ENCODE data around the gene KCTD16.

Gene KCTD16

DNA sequence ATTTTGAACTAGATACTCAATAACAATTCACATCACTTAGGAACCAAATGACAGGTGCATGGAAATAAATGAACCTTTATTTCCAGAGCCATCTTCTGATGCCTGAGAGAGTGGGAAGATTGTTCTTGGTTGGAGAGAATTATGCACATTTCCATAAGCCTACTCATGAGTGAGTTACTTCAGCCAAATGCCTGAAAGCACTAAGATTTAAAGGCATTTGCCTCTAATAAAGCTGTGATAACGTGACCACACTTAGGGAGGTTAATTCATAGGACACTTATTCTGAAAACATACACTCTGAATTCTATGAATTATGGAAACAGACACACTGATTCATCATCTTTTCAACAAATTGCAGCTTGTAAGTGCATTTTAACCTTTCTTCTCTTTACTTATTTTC, 40.0 kb downstream of the KCTD16 start:
- no peak for DNase-seq

GRCh38 chr5:144219869-144220268, 49.2 kb downstream of the KCTD16 start:
- no peak for DNase-seq

DNA sequence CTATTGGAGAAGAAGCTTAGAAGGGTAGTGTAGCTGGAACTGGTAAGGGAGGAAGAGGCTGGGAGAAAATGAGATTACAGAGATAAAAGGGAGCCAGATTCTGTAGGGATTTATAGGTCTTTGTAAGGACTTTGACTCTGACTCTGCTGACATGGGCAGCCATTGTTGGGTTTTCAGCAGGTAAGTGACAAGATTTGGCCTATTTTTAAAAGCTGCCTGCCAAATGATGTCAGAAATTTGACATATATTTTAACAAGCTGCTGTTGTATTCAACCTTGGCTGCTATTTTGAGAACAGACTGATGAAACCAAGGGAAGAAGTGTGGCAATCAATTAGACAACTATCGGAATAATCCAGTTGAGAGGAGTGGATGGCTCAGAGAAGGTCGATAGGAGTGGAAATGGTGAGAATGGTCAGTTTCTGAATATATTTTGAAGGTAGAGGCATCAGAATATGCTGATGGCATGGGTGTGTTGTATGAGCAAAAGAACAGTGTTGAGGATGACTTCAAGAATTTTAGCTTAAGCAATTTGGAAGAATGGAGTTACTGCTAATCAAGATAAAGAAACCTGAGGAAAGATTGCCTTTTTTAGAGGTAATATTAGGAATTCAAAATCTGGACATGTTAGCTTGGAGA, 56.8 kb downstream of the KCTD16 start:
- no peak for DNase-seq

DNA sequence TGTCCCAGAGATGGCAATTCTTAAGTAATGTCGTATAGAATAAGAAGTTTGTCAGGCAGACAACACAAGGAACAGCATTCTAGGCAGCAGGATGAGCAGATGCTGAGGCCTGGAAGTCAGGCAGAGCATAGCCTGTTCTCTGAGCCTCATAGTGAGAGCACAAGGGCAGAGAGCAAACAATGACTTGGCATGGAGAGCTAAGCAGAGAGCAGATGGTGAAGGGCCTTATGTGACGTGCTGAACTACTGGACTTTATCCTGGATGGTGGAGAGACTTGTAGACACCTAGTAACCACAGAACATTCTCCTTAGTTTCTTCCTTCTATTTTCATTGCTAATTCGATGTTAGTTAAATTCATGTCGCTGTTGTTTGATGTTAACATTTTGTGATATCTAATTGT, 60.1 kb downstream of the KCTD16 start:
- no peak for DNase-seq

DNA sequence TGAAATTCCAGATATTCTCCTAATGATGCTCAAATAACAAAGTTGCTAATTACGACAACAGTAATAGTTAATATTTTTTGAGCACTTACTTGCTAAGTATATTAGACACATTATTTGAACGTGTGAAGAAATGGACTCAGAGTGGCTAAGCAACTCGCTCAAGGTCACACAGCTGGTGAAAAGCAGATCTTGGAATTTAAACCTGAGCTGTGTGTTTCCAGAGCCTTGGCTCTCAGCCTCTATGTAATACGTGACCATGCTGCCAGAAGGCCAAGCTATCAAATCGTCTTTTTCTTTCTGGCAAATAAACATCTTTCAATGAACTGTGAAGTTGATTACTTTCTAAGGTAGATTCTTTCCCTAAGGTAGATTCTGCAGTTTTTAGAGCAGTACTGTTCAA, 61.6 kb downstream of the KCTD16 start:
- no peak for DNase-seq

- no peak for DNase-seq
Observed at GRCh38 chr5:144236499-144236898, 65.8 kb downstream of the KCTD16 start.

DNA sequence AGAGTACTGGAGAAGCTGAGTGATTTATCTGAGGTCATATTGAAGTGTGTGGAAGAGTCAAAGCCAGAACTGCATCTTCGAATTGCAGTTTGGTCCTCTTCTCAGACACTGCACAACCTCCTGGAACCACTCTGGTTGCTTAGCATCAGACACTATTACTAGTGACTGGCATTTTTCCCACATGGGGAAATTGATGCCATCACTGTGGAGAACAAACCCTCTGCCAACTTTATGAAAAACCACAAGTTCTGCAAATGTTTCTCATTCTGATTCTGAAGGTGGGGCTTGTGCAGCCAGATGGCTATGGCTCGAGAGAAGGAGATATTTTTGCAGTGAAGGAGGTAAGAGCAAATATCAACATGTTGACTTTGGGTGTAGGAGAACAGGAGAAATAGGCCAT, 67.2 kb downstream of the KCTD16 start:
- peak; percentile 19 for DNase-seq

GRCh38 chr5:144247131-144247530, 76.5 kb downstream of the KCTD16 start:
- DNase-seq, result no peak

- no peak for DNase-seq
Observed at GRCh38 chr5:144248015-144248414, 77.3 kb downstream of the KCTD16 start.

DNA sequence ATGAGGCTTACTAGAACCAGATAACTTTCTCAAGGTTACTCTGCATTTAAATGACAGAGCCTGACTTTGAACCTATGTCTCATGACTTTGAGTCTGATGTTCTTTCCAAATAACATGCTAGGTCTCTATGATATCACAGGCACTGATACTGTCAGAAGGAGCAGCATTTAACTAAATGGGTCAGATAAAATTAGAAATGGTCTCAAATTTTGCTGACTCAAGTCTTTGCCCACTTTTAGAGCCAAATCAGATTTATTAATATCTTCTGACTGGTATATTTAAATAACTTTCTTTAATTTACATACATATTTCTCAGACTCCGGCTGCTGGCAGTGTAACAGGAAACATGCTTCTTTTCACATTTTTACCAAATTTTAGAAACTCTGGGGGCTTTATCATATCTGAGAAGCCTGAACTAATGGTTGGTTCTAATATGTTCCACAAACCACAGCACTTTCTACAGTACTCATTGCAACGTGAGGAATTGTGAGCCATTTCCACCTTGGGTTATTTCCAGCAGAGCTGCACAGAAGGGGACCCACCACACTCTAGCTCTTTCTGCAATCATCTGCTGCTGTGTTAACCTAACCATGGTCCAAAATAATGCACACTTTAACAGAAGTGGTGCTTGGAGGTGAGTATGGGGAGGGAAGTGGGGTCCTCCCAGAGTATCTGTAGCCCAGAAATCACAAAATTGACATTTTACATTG, 79.2 kb downstream of the KCTD16 start:
- no peak for DNase-seq

GRCh38 chr5:144254552-144254951, 83.9 kb downstream of the KCTD16 start:
- no peak for DNase-seq

- no peak for DNase-seq
Observed at GRCh38 chr5:144260121-144260520, 89.4 kb downstream of the KCTD16 start.

GRCh38 chr5:144265643-144266247, 95.1 kb downstream of the KCTD16 start:
- DNase-seq, result no peak

DNA sequence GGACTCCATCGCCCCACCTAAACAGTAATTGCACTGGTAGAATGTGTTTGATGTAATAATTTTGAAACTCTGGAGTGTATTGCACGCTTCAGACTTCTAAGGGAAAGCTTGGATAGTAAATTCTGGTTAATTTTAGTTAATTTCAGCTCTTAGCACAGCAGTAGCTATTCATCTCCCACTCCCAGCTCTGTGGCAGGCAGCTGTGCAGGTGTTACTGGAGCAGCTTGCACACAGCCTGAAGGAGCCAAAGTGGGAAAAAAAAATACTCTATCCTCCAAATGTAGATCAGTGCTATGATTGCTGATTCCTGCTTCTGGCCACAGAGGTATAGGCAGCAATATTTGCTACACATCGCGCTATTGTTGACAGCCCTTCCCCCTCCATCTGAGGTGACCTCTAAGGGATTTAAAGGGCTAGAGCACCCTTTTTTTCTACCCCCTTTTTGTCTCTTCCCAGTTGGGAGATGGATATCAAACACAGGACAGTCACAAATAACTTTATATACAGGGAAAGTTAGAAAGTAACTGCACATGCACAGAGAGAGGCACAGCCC, 97.4 kb downstream of the KCTD16 start:
- no peak for DNase-seq

DNA sequence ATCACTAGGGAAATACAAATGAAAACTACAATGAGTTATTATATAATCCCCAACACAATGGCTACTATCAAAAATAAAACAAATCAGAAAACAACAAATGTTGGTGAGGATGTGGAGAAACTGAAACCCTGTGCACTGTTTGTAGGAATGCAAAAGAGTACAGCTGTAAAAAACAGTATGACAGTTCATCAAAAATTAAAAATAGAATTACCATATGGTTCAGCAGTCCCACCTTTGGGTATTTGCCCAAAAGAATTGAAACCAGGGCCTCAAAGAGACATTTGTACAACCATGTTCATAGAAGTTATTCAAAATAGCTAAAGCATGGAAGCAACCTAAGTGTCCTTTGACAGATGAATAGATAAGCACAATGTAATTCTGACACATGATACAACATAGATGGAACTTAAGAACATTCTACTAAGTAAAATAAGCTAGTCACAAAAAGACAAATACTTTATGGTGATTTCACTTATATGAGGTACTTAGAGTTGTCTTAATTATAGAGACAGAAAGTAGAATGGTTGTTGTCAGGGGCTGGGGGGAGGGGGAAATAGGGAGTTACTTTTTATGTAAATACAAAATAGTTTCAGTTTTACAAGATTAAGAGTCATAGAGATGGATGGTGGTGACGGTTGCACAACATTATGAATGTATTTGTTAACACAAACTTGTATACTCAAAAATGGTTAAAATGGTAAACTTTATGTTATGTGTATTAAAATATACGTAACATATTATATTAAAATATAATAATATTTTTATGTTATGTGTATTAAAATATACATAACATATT, 102.8 kb downstream of the KCTD16 start:
- peak; percentile 52 for DNase-seq

GRCh38 chr5:144275329-144275728, 104.7 kb downstream of the KCTD16 start:
- DNase-seq, result peak; percentile 49

DNA sequence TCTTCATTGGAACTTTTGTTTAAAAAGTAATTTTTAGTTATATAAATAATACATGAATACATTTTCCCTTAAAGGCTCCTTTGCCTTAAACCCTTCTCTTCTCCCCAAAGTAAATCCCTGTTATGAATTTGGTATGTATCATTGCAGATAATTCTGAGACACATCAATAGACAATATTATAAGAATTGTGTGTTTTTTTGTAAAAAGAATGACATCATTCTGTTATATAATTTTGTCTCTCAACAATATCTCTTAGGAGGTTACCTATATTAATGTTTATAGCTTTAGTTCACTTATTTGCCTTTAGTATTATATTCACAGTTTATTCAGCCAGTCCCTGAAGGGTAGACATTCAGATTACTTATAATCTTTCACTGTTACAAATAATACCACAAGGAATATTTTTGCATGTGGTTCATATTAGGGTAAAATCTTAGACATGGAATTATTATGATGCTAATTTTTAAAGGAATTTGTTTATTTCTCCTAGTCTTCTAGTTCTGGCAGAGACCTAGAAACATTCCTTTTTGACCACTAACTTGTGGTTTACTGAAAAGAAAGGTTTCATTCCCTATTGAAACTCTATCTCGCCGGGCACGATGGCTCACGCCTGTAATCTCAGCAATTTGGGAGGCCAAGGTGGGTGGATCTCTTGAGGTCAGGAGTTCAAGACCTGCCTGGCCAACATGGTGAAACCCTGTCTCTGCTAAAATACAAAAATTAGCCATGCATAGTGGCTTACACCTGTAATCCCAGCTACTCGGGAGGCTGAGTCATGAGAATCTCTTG, 105.6 kb downstream of the KCTD16 start:
- peak; percentile 51 for DNase-seq

DNA sequence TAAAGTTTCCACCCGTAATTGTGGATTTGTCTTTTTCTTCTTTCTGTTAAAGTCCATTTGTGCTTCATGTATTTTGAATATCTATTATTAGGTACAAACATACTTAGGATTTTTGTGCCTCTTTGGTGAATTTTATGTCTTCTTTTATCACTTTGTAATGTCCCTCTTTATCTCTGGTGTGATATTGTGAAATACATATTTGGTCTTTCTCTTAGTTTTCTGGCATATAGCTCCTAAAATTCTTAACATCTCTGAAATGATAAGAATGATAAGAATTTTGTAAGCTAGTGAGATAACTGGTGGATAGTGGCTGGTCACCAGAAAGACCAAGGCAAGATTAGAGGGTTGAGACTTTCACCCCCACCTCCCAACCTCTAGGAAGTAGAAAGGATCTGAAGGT, 111.1 kb downstream of the KCTD16 start:
- no peak for DNase-seq

DNA sequence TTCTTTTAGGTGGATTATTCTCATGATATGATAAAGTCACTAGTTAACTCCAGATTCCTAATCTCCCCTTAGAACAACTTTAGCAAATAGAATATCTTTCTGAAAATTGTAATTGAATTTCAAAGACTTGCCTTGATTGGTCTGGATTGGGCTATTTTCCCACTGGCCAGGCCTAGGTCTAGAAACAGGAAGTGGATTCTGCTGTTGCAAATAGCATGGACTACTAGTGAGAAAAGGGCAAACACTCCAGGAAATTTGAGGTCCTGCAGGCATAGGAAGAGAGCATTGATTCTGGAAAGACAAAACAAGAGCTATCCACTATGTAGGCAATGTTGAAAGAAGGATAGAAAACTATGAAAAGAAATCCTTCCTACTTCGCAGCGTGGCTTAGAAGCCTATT, 113.4 kb downstream of the KCTD16 start:
- DNase-seq, result no peak

DNA sequence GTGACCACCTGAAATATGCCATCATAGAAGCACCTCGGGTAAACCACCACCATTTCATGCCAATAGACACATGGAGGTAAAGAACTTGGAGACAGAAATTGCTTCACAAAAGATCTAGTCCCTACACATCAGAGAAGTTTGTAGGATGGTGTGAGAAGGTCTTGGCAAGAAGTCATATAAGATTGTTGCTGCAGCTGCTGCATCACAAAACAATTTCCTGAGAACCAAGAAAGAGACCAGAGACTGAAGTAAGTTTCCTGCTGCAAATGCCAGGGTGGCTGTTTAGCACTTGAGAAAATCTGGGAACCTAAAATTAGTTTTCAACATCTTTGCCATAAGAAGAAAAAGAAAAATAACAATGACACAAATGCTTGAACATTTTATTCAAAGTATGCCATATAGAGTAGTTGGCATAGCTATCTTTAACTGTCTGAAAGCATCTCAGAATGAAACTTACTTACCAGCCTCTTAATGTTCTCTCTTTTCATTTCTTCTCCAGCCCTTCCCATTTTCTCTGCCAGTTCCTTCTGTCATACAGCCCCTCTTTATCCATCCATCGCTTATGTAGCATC, 114.3 kb downstream of the KCTD16 start:
- DNase-seq, result no peak

- no peak for DNase-seq
Observed at GRCh38 chr5:144289277-144289676, 118.6 kb downstream of the KCTD16 start.

- no peak for DNase-seq
Observed at GRCh38 chr5:144292029-144292428, 121.4 kb downstream of the KCTD16 start.

Measured in RPMI8226 (cell line).